Activated naive CD8-positive, alpha-beta T cell treated with anti-CD3 and anti-CD28 coated beads, Interleukin-2, amount 10 ng/mL, durations not matched to agents 7 days and 5 days (primary cell): ENCODE measurements around the gene CELSR2. TPM values are rescaled to one million over a fixed set of nuclear protein-coding genes. Genes with fewer than 3 reads are reported as not detected.
A peak's percentile ranks its signal among the peaks of the same experiment; 100 is the strongest.

ENCODE experiments used
- ATAC-seq: fragments of 150-1000 bp; cut with Tn5 transposase; one replicate; pipeline ENCODE4 v1.10.0; 2021; ENCODE audit warnings: low read depth, moderate library complexity
- POLR2A ChIA-PET: fragments of 350-600 bp; sonication (Branson Sonifier 250); formaldehyde crosslinking; loops from one replicate; lab custom pipeline; 2021; ENCODE audit warnings: antibody characterized with exemption; lab: Charles Lee
- DNase-seq: peaks from one replicate; pipeline ENCODE4 v3.0.0; 2021
- H3K27ac Mint-ChIP-seq: one replicate; pipeline ENCODE4 v1.8.0; 2022; ENCODE audit warnings: mild to moderate bottlenecking, mixed read lengths
- H3K27me3 Mint-ChIP-seq: one replicate; pipeline ENCODE4 v1.8.0; 2022; ENCODE audit warnings: mild to moderate bottlenecking, moderate library complexity, mixed read lengths
- H3K36me3 Mint-ChIP-seq: one replicate; pipeline ENCODE4 v1.8.0; 2021; ENCODE audit warnings: mild to moderate bottlenecking, mixed read lengths
- H3K4me1 Mint-ChIP-seq: one replicate; pipeline ENCODE4 v1.8.0; 2021; ENCODE audit warnings: mixed read lengths
- H3K4me3 Mint-ChIP-seq: one replicate; pipeline ENCODE4 v1.8.0; 2022; ENCODE audit warnings: mild to moderate bottlenecking, moderate library complexity, mixed read lengths
- H3K9me3 Mint-ChIP-seq: one replicate; pipeline ENCODE4 v1.8.0; 2021; ENCODE audit warnings: mixed read lengths
- total RNA-seq, 2 experiments: library from RNA; stranded (reverse); gene quantifications; one replicate each; pipeline ENCODE4 v1.2.3, GENCODE V29; 2021

CELSR2 gene
- total RNA-seq, 2 experiments from 2014 or later = 6.3 to 6.9 TPM

- DNase-seq = no peak
These were observed 9.8 kb upstream of the CELSR2 start for GRCh38 chr1:109239409-109240068.

GRCh38 chr1:109240158-109241152, 8.9 kb upstream of the CELSR2 start:
- POLR2A ChIA-PET = interaction anchor here (0.6 kb wide), 1 partner anchor 278 kb away, joined by 7 read pairs; no protein-coding TSS in a partner anchor
- H3K27ac Mint-ChIP-seq = no peak overlapping the region
- H3K9me3 Mint-ChIP-seq = no peaks in the 10 kb centered on the region

More at GRCh38 chr1:109239409-109240068, 9.8 kb upstream of the CELSR2 start:
- Mint-ChIP-seq H3K4me3 (no peak overlapping the region), H3K36me3 (peaks cover 18% of the 10 kb centered on the region), H3K27me3 (peaks cover 13% of the 10 kb centered on the region), H3K4me1 (peaks cover 13% of the 10 kb centered on the region), H3K27ac (no peak overlapping the region), H3K9me3 (no peaks in the 10 kb centered on the region)
- POLR2A ChIA-PET = interaction anchor here (1.5 kb wide), 1 partner anchor 25 kb away, joined by 6 read pairs; the partner anchor contains the start of gene SARS1
- ATAC-seq = peak; percentile 73

GRCh38 chr1:109241344-109241743, 8.0 kb upstream of the CELSR2 start:
- POLR2A ChIA-PET = interaction anchor here (1.2 kb wide), 1 partner anchor 28 kb away, joined by 3 read pairs; the partner anchor contains the start of gene SARS1
- no peak for ATAC-seq
- Mint-ChIP-seq H3K9me3 (no peaks in the 10 kb centered on the region), H3K27ac (no peak overlapping the region), H3K27me3 (peaks cover 17% of the 10 kb centered on the region), H3K4me3 (no peak overlapping the region), H3K4me1 (peaks cover 7% of the 10 kb centered on the region), H3K36me3 (peaks cover 7% of the 10 kb centered on the region)
- no peak for DNase-seq

More at GRCh38 chr1:109240158-109241152, 8.9 kb upstream of the CELSR2 start:
- Mint-ChIP-seq H3K36me3 (peaks cover 12% of the 10 kb centered on the region), H3K4me1 (peaks cover 7% of the 10 kb centered on the region), H3K27me3 (peaks cover 17% of the 10 kb centered on the region), H3K4me3 (no peak overlapping the region)
- DNase-seq (no peak), ATAC-seq (no peak)

GRCh38 chr1:109241841-109242345, 7.4 kb upstream of the CELSR2 start:
- no peaks in the 10 kb centered on the region for H3K9me3 Mint-ChIP-seq
- no peak overlapping the region for H3K4me3 Mint-ChIP-seq
- peaks cover 22% of the 10 kb centered on the region for H3K27me3 Mint-ChIP-seq
- H3K27ac Mint-ChIP-seq = no peak overlapping the region
- peaks cover 7% of the 10 kb centered on the region for H3K36me3 Mint-ChIP-seq
- POLR2A ChIA-PET = interaction anchor here (0.7 to 1.2 kb wide), 4 partner anchors 28 to 497 kb away, joined by 3 to 4 read pairs (median 4); partner anchors contain the start of gene SARS1
- H3K4me1 Mint-ChIP-seq = peaks cover 7% of the 10 kb centered on the region
- DNase-seq (no peak), ATAC-seq (no peak)

- POLR2A ChIA-PET = interaction anchor here (0.7 to 0.8 kb wide), 3 partner anchors 37 to 497 kb away, joined by 3 to 4 read pairs (median 4); no protein-coding TSS in a partner anchor
- H3K4me3 Mint-ChIP-seq = no peak overlapping the region
- DNase-seq (no peak), ATAC-seq (no peak)
- peaks cover 4% of the 10 kb centered on the region for H3K36me3 Mint-ChIP-seq
- H3K4me1 Mint-ChIP-seq = peaks cover 7% of the 10 kb centered on the region
- no peak overlapping the region for H3K27ac Mint-ChIP-seq
- no peaks in the 10 kb centered on the region for H3K9me3 Mint-ChIP-seq
- peaks cover 22% of the 10 kb centered on the region for H3K27me3 Mint-ChIP-seq
These were observed 7.0 kb upstream of the CELSR2 start for GRCh38 chr1:109242387-109242786.

GRCh38 chr1:109243221-109243620, 6.1 kb upstream of the CELSR2 start:
- DNase-seq (no peak), ATAC-seq (no peak)
- no peaks in the 10 kb centered on the region for H3K9me3 Mint-ChIP-seq
- H3K4me1 Mint-ChIP-seq = peaks cover 7% of the 10 kb centered on the region
- H3K27ac Mint-ChIP-seq = no peak overlapping the region
- peaks cover 2% of the 10 kb centered on the region for H3K36me3 Mint-ChIP-seq
- H3K4me3 Mint-ChIP-seq = no peak overlapping the region
- peaks cover 22% of the 10 kb centered on the region for H3K27me3 Mint-ChIP-seq
- POLR2A ChIA-PET = no interaction called here

- peaks cover 2% of the 10 kb centered on the region for H3K36me3 Mint-ChIP-seq
- H3K4me1 Mint-ChIP-seq = peaks cover 7% of the 10 kb centered on the region
- H3K9me3 Mint-ChIP-seq = no peaks in the 10 kb centered on the region
- no peak for DNase-seq
- H3K27ac Mint-ChIP-seq = no peak overlapping the region
- peaks cover 22% of the 10 kb centered on the region for H3K27me3 Mint-ChIP-seq
- no peak for ATAC-seq
- POLR2A ChIA-PET = no interaction called here
- H3K4me3 Mint-ChIP-seq = no peak overlapping the region
These were observed 5.3 kb upstream of the CELSR2 start for GRCh38 chr1:109243860-109244552.

- POLR2A ChIA-PET = interaction anchor here (0.7 to 1.2 kb wide), 2 partner anchors 13 to 286 kb away, joined by 3 to 4 read pairs; no protein-coding TSS in a partner anchor
- ATAC-seq = no peak
- H3K9me3 Mint-ChIP-seq = no peaks in the 10 kb centered on the region
- H3K36me3 Mint-ChIP-seq = peaks cover 2% of the 10 kb centered on the region
- DNase-seq = no peak
- H3K27ac Mint-ChIP-seq = no peak overlapping the region
- peaks cover 22% of the 10 kb centered on the region for H3K27me3 Mint-ChIP-seq
- H3K4me1 Mint-ChIP-seq = peaks cover 7% of the 10 kb centered on the region
- H3K4me3 Mint-ChIP-seq = no peak overlapping the region
These were observed 3.2 kb upstream of the CELSR2 start for GRCh38 chr1:109246141-109246551.

GRCh38 chr1:109247401-109248365, 1.7 kb upstream of the CELSR2 start:
- POLR2A ChIA-PET = interaction anchor here (1.2 kb wide), 1 partner anchor 15 kb away, joined by 4 read pairs; no protein-coding TSS in a partner anchor
- no peak for DNase-seq
- H3K27me3 Mint-ChIP-seq = peaks cover 17% of the 10 kb centered on the region
- no peaks in the 10 kb centered on the region for H3K4me1 Mint-ChIP-seq
- no peaks in the 10 kb centered on the region for H3K36me3 Mint-ChIP-seq
- no peak overlapping the region for H3K4me3 Mint-ChIP-seq
- no peak for ATAC-seq
- H3K9me3 Mint-ChIP-seq = no peaks in the 10 kb centered on the region
- no peak overlapping the region for H3K27ac Mint-ChIP-seq

GRCh38 chr1:109248444-109248796, 919 bp upstream of the CELSR2 start:
- peaks cover 13% of the 10 kb centered on the region for H3K27me3 Mint-ChIP-seq
- H3K36me3 Mint-ChIP-seq = no peaks in the 10 kb centered on the region
- no peaks in the 10 kb centered on the region for H3K9me3 Mint-ChIP-seq
- no peak for DNase-seq
- POLR2A ChIA-PET = no interaction called here
- no peak overlapping the region for H3K27ac Mint-ChIP-seq
- H3K4me1 Mint-ChIP-seq = no peaks in the 10 kb centered on the region
- no peak for ATAC-seq
- no peak overlapping the region for H3K4me3 Mint-ChIP-seq

- H3K27me3 Mint-ChIP-seq = peaks cover 6% of the 10 kb centered on the region
- DNase-seq (no peak), ATAC-seq (peak; percentile 57)
- no peaks in the 10 kb centered on the region for H3K4me1 Mint-ChIP-seq
- peak overlapping the region; percentile 57 for H3K4me3 Mint-ChIP-seq
- no peaks in the 10 kb centered on the region for H3K9me3 Mint-ChIP-seq
- H3K36me3 Mint-ChIP-seq = no peaks in the 10 kb centered on the region
- no peak overlapping the region for H3K27ac Mint-ChIP-seq
- POLR2A ChIA-PET = interaction anchor here (0.6 to 1.9 kb wide), 6 partner anchors 8 to 233 kb away, joined by 3 to 7 read pairs (median 4); partner anchors contain the start of genes ATXN7L2 and SARS1
These were observed 489 bp downstream of the CELSR2 start for GRCh38 chr1:109249654-109250401.
